GM18507 (cell line): ENCODE data around the gene FN3KRP.

ENCODE experiments used
- DNase-seq: peaks from one replicate; pipeline ENCODE4 v3.0.0; 2011; ENCODE audit warnings: low read depth; ENCODE audit not compliant: insufficient read length; ENCODE audit errors: extremely low spot score
- FAIRE-seq: peaks from 2 replicates; lab custom pipeline; 2011; peaks lifted over from hg19 to GRCh38; lab: Jason Lieb, UNC

The FN3KRP gene

GRCh38 chr17:82686366-82687324 lies 29.9 kb upstream of the FN3KRP start:
- no peak for FAIRE-seq
- DNase-seq = no peak

DNA sequence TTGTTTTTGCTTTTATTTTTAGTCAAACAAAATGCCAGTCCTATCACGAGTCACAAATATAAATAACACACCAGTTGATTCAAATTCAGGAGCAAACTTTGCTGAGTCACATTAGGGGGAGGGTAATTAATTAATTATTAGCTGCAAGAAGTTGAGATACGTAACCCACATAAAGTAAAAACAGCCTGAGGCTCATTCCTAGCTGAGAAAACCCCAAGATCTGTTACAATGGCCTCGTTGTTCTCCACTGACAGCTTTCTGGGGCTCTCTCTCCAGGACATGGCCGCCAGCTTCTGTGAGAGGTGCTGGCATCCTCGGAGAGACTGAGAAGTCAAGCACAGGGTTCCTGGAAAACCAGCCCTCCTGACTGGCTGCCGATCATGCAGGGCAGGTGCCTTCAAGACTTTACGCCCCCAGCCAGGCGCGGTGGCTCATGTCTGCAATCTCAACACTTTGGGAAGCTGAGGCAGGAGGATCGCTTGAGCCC lies 29.1 kb upstream of the FN3KRP start:
- DNase-seq = no peak
- FAIRE-seq = no peak

GRCh38 chr17:82687871-82688270 lies 28.6 kb upstream of the FN3KRP start:
- no peak for DNase-seq
- FAIRE-seq = no peak

- DNase-seq (no peak), FAIRE-seq (no peak)
These were observed 27.4 kb upstream of the FN3KRP start for GRCh38 chr17:82689077-82689476.

GRCh38 chr17:82690786-82691489 lies 25.6 kb upstream of the FN3KRP start:
- DNase-seq = no peak
- FAIRE-seq = no peak

DNA sequence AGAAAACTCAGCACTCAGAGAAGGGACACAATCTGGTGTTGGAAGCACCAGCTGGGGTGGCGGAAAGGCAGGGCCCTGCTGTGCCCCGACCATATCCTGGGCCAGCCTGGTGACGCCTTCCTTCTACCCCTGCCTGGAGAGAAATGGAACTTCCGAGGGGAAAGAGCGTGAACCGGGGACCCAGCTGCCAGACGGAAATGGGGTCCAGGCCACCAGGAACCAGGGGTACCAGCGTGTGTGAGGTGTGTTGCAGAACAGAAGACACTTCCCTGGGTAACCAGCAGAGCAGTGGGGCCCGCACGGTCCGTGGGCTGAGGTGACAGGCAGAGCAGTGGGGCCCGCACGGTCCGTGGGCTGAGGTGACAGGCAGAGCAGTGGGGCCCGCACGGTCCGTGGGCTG lies 24.8 kb upstream of the FN3KRP start:
- DNase-seq (no peak), FAIRE-seq (no peak)

DNA sequence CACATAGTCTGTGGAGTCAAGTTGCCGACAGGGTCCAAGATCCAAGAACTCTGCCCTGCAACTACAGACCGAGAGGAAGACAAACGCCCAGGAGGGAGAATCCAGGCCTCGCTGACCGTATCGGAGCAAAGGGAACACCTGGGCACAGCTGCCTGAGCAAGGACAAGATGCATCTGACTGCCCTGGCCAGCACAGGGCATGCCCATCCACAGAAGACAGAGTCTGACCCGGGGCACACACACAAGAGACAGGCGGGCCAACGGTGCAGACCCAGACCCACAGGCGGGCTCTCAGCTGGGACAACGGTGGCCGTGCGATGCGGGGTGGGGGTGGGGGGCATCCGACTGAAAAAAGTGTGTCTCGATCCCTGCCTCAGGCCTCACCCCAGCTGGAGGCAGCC lies 24.2 kb upstream of the FN3KRP start:
- no peak for DNase-seq
- FAIRE-seq = no peak

GRCh38 chr17:82693168-82693867 lies 23.2 kb upstream of the FN3KRP start:
- no peak for FAIRE-seq
- no peak for DNase-seq

GRCh38 chr17:82694647-82695046 lies 21.9 kb upstream of the FN3KRP start:
- DNase-seq (no peak), FAIRE-seq (no peak)

GRCh38 chr17:82696259-82696658 lies 20.2 kb upstream of the FN3KRP start:
- DNase-seq = no peak
- no peak for FAIRE-seq

DNA sequence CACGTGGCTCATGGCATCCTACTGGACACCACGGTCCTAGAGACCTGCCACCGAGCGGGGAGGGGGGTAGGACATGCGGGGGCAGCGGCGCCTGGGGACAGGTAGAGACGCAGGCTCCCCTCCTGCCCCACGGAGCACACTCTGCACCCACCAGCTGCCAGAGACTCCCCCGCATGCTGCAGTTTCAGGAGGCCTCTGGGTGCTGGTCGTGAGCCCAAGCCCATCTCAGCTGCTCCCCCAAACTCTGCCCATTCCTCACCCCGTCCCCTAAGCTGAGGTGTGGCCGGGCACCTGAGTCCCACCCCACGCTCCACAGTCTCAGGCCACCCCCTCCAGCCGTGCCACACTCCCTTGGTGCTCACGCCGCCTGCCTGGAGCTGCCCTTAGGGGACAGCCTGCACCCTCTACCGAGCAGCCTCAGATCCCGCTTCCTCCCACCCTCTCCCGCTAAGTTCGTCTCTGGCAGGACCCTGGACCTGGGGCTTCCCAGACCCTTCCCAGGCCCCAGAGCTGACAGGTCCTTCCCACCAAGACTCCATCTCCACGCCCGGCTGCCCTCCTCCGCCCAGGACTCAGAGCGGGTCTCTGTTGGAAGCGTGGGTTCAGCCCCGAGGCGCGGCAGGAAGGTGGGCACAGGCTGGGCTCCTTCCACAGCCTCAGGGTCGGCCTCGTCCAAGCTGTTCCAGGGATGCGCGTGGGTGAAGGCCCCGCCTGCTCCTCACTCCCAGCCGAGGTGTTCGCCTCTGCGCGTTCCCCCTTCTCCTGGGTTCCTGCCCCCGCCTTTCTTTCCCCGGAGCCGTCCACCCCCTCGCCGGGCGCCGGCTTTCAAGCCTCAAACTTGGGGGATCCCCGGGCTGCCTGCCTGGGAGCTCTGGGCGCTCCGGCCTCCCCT lies 19.3 kb upstream of the FN3KRP start:
- DNase-seq (no peak), FAIRE-seq (no peak)

DNA sequence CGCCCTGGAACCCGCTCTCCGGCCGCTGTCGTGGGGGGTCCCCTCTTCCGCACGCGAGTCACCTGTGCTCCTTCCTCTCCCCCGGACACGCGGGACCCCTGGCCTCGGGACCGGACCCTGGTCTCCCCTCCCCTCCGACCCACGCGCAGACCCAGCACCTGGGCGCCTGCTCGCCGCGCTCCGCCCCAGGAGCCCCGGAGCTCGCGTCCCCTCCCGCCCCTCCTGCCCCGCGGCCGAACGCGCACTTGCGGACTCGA lies 18.8 kb upstream of the FN3KRP start:
- FAIRE-seq (no peak), DNase-seq (no peak)

- DNase-seq (peak; percentile 98), FAIRE-seq (peak; percentile 93)
These were observed 18.2 kb upstream of the FN3KRP start, which contains the start of gene RAB40B for GRCh38 chr17:82698065-82698973. RAB40B (minus strand) TSS chr17:82698698; CDS start chr17:82698596, 102 bp downstream.

GRCh38 chr17:82698974-82699442 lies 17.5 kb upstream of the FN3KRP start:
- no peak for DNase-seq
- FAIRE-seq = no peak

DNA sequence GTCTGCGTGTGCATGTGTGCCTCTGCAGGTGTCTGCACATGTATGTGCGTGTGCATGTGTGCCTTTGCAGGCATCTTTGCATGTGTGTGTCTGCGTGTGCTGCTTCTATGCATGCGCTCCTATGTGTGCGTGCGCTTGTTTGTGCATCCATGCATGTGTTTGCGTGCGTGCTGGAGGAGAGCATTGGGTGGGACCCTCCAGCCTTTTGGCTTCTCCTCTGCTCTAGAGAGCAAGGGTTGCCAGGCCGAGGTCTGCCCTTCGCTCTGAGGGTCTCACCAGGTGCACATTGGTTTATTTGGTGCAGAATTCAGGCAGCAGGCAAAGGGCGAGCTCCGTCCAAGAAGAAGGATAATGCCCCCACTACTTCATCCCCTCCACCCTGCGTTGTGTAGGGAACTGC lies 17.0 kb upstream of the FN3KRP start:
- FAIRE-seq = no peak

GRCh38 chr17:82702231-82702927 lies 14.1 kb upstream of the FN3KRP start:
- FAIRE-seq (no peak), DNase-seq (no peak)

More for the DNA sequence above, 17.0 kb upstream of the FN3KRP start:
- no peak for DNase-seq

- FAIRE-seq = no peak
- DNase-seq = no peak
These were observed 13.3 kb upstream of the FN3KRP start for GRCh38 chr17:82703036-82703745.
